HCT116 (cell line): ENCODE measurements around the gene NR2F6. TPM values are rescaled to one million over a fixed set of nuclear protein-coding genes. Genes with fewer than 3 reads are reported as not detected.

Source experiments
- ATAC-seq: fragments of 200-7000 bp; cut with Tn5 transposase; 2 replicates; pipeline ENCODE4 v1.9.1; 2020; ENCODE audit warnings: mild to moderate bottlenecking, moderate library complexity
- BruUV-seq: library from RNA; stranded (reverse); fragments of 400-500 nt; replicated peaks from 2 replicates; lab custom pipeline; 2021; lab: Mats Ljungman, UMichigan
- CTCF ChIA-PET: fragments of 300-600 bp; sonication (Branson Sonifier 250); formaldehyde crosslinking; loops from one replicate; lab custom pipeline; 2021; ENCODE audit warnings: antibody characterized with exemption; lab: Charles Lee
- POLR2A ChIA-PET: fragments of 300-600, 350-600 bp; sonication (Branson Sonifier 250); formaldehyde crosslinking; loops from one replicate; lab custom pipeline; 2021; ENCODE audit warnings: antibody characterized with exemption; lab: Charles Lee
- RAD21 ChIA-PET, 2 experiments: fragments of 300-600 bp; sonication (Branson Sonifier 250); formaldehyde crosslinking; loops; one replicate each; lab custom pipeline; 2023; ENCODE audit warnings: low total read pairs in 2 of 2; ENCODE audit not compliant: uncharacterized antibody in 2 of 2, unreplicated experiment in 2 of 2, low non-redundant PET in 1 of 2; lab: Charles Lee
- DNase-seq: peaks from one replicate; pipeline ENCODE4 v3.0.0-alpha.2; 2010; ENCODE audit warnings: low read depth, low spot score
- H2AFZ ChIP-seq: fragments of 200-600 bp; shearing (Covaris generic), sonication (generic); 2 replicates; pipeline ENCODE4 v1.6.1; 2017; ENCODE audit warnings: low read depth, mixed run types, mixed read lengths, antibody characterized with exemption, low read length; ENCODE audit not compliant: poor library complexity, severe bottlenecking
- H3K27ac ChIP-seq: 2 replicates; pipeline ENCODE4 v1.5.1; 2012; ENCODE audit warnings: low read depth, low read length
- H3K27me3 ChIP-seq: fragments of 200-600 bp; sonication (generic); 2 replicates; pipeline ENCODE4 v1.6.1; 2016; ENCODE audit warnings: mixed run types, low read length, mixed read lengths; ENCODE audit not compliant: insufficient read depth
- H3K36me3 ChIP-seq, 2 experiments: fragments of 200-500 bp in 1 of 2; fragments of 200-600 bp in 1 of 2; sonication (Bioruptor generic) in 1 of 2; sonication (generic) in 1 of 2; 2 replicates each; pipeline versions ENCODE4 v1.5.1 to v1.6.1; 2014 to 2016; ENCODE audit warnings: low read length in 2 of 2, inconsistent platforms in 1 of 2, mixed read lengths in 1 of 2, mixed run types in 1 of 2; ENCODE audit not compliant: insufficient read depth in 2 of 2, control insufficient read depth in 1 of 2
- H3K4me1 ChIP-seq, 2 experiments: fragments of 200-600 bp in 1 of 2; sonication (generic) in 1 of 2; 2 replicates each; pipeline versions ENCODE4 v1.5.1 to v1.6.1; 2012 to 2017; ENCODE audit warnings: low read length in 2 of 2, inconsistent platforms in 1 of 2, mild to moderate bottlenecking in 1 of 2, mixed read lengths in 1 of 2, mixed run types in 1 of 2, moderate library complexity in 1 of 2; ENCODE audit not compliant: insufficient read depth in 2 of 2, control insufficient read depth in 1 of 2
- H3K4me2 ChIP-seq: fragments of 200-600 bp; sonication (generic); 2 replicates; pipeline ENCODE4 v1.6.1; 2017; ENCODE audit warnings: mixed run types, low read length, mixed read lengths
- H3K4me3 ChIP-seq, 2 experiments: fragments of 200-600 bp in 1 of 2; sonication (generic) in 1 of 2; replicated peaks in 1 of 2; 2 replicates each; pipeline ENCODE4 v1.5.1; 2011 to 2016; ENCODE audit warnings: low read length in 2 of 2, control low read depth in 1 of 2, low read depth in 1 of 2, mild to moderate bottlenecking in 1 of 2, mixed read lengths in 1 of 2, mixed run types in 1 of 2
- H3K79me2 ChIP-seq: fragments of 200-600 bp; sonication (generic); 2 replicates; pipeline ENCODE4 v1.6.1; 2017; ENCODE audit warnings: mild to moderate bottlenecking, mixed run types, low read length, moderate library complexity, mixed read lengths; ENCODE audit not compliant: insufficient read depth
- H3K9ac ChIP-seq: fragments of 200-600 bp; sonication (generic); 2 replicates; pipeline ENCODE4 v1.6.1; 2016; ENCODE audit warnings: low read length, mixed read lengths
- H3K9me2 ChIP-seq: fragments of 200-600 bp; sonication (generic), shearing (Covaris generic); 2 replicates; pipeline ENCODE4 v1.6.1; 2017; ENCODE audit warnings: mixed run types, mild to moderate bottlenecking, moderate library complexity; ENCODE audit not compliant: insufficient read depth
- H3K9me3 ChIP-seq, 2 experiments: fragments of 200-500 bp in 1 of 2; fragments of 200-600 bp in 1 of 2; sonication (Bioruptor generic) in 1 of 2; sonication (generic) in 1 of 2; 2 replicates each; pipeline ENCODE4 v1.6.1; 2014 to 2017; ENCODE audit warnings: low read length in 2 of 2, mixed read lengths in 2 of 2, inconsistent platforms in 1 of 2, low read depth in 1 of 2, mild to moderate bottlenecking in 1 of 2, mixed run types in 1 of 2, moderate library complexity in 1 of 2; ENCODE audit not compliant: control insufficient read depth in 1 of 2, insufficient read depth in 1 of 2
- H4K20me1 ChIP-seq: fragments of 200-600 bp; sonication (generic), shearing (Covaris generic); 2 replicates; pipeline ENCODE4 v1.6.1; 2017; ENCODE audit warnings: mixed run types, mild to moderate bottlenecking, moderate library complexity; ENCODE audit not compliant: insufficient read depth
- CEBPB ChIP-seq: IDR thresholded peaks from 2 replicates; pipeline ENCODE4 v1.6.1; 2012; ENCODE audit warnings: low read depth
- EGR1 ChIP-seq: IDR thresholded peaks from 2 replicates; pipeline ENCODE4 v1.6.1; 2012; ENCODE audit warnings: low read depth
- EZH2phosphoT487 ChIP-seq: fragments of 200-600 bp; IDR thresholded peaks from 2 replicates; pipeline ENCODE4 v1.6.1; 2018; ENCODE audit warnings: antibody characterized with exemption, borderline replicate concordance
- JUND ChIP-seq: IDR thresholded peaks from 2 replicates; pipeline ENCODE4 v1.6.1; 2012
- POLR2AphosphoS5 ChIP-seq: IDR thresholded peaks from 2 replicates; pipeline ENCODE4 v1.6.1; 2011; ENCODE audit warnings: mild to moderate bottlenecking, low read depth, low read length, moderate library complexity
- SRF ChIP-seq: IDR thresholded peaks from 2 replicates; pipeline ENCODE4 v1.6.1; 2012; ENCODE audit warnings: low read depth
- ZFX ChIP-seq: fragments of 450-650 bp; IDR thresholded peaks from 2 replicates; pipeline ENCODE4 v1.6.1; 2017
- intact Hi-C: fragments of 100-400 bp; cut with micrococcal nuclease; formaldehyde crosslinking; loops from 2 replicates; pipeline ENCODE4 v1.10.0; 2022
- total RNA-seq: library from RNA; stranded (reverse); gene quantifications from one replicate; pipeline ENCODE4 v1.2.1, GENCODE V29; 2021; ENCODE audit not compliant: unreplicated experiment
- TF ChIP-seq, protein P1 (sequence below): IDR thresholded peaks from 2 replicates; pipeline ENCODE4 v1.6.1; 2011; ENCODE audit warnings: mild to moderate bottlenecking, low read length, moderate library complexity; ENCODE audit not compliant: insufficient replicate concordance; ENCODE audit errors: extremely low read depth

Gene NR2F6
- total RNA-seq, 1 experiment from 2014 or later: 88.0 TPM

DNA sequence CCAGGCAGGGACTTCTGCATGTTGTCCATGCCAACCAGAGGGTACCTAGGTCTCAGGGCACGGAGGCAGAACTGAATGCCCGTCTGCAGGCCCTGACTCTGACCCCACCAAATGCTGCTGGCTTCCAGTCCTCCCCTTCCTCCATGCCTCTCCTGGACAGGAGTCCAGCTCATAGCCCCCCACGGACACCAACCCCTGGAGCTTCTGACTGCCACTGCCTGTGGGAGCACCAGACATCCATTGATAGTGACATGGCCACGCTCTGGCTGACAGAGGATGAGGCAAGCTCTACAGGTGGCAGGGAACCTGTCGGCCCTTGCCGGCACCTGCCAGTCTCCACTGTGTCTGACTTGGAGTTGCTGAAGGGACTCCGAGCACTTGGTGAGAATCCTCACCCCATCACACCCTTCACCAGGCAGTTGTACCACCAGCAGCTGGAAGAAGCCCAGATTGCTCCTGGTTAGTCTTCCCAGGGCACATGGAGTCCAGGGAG, 37.8 kb upstream of the NR2F6 start:
- no TSS peak for BruUV-seq

More for the DNA sequence above, 37.8 kb upstream of the NR2F6 start:
- POLR2A ChIA-PET: no interaction called here
- TF ChIP-seq SRF: no peak
- TF ChIP-seq JUND: no peak
- TF ChIP-seq ZFX: no peak
- TF ChIP-seq EGR1: no peak
- no peak for TF ChIP-seq CEBPB
- TF ChIP-seq POLR2AphosphoS5: no peak
- TF ChIP-seq EZH2phosphoT487: no peak
- TF ChIP-seq, protein P1, sequence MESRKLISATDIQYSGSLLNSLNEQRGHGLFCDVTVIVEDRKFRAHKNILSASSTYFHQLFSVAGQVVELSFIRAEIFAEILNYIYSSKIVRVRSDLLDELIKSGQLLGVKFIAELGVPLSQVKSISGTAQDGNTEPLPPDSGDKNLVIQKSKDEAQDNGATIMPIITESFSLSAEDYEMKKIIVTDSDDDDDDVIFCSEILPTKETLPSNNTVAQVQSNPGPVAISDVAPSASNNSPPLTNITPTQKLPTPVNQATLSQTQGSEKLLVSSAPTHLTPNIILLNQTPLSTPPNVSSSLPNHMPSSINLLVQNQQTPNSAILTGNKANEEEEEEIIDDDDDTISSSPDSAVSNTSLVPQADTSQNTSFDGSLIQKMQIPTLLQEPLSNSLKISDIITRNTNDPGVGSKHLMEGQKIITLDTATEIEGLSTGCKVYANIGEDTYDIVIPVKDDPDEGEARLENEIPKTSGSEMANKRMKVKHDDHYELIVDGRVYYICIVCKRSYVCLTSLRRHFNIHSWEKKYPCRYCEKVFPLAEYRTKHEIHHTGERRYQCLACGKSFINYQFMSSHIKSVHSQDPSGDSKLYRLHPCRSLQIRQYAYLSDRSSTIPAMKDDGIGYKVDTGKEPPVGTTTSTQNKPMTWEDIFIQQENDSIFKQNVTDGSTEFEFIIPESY: no peak
- intact Hi-C loops: loop anchor here (5.0 kb wide), 1 partner anchor 506 kb away; no protein-coding TSS in a partner anchor
- H3K4me1 ChIP-seq: peaks cover 0 to 32% of the 10 kb centered on the region in 2 experiments; a peak in 2 of 4 replicates
- CTCF ChIA-PET: interaction anchor here (0.5 to 1.5 kb wide), 3 partner anchors 17 to 108 kb away, joined by 3 to 7 read pairs (median 5); partner anchors contain the start of gene BABAM1
- H3K36me3 ChIP-seq: peaks cover 0 to 6% of the 10 kb centered on the region in 2 experiments; a peak in 1 of 4 replicates
- H3K4me3 ChIP-seq: no peak overlapping the region
- H3K9ac ChIP-seq: no peak overlapping the region
- no peaks in the 10 kb centered on the region for H3K27me3 ChIP-seq
- H4K20me1 ChIP-seq: no peaks in the 10 kb centered on the region
- H3K79me2 ChIP-seq: peaks cover 12% of the 10 kb centered on the region; the same call in 1 of the 2 replicates
- H3K27ac ChIP-seq: no peak overlapping the region; the same call in 1 of the 2 replicates
- ATAC-seq: no peak
- H3K9me3 ChIP-seq: no peaks in the 10 kb centered on the region
- no peak overlapping the region for H3K4me2 ChIP-seq
- RAD21 ChIA-PET: no interaction called here
- no peak overlapping the region for H2AFZ ChIP-seq
- DNase-seq: no peak
- H3K9me2 ChIP-seq: no peaks in the 10 kb centered on the region
